ENCODE measurements around the gene CENPC.
"Not testable (repeated sequence)": the region's sequence is repeated elsewhere in the genome, so short reads cannot be mapped to it uniquely, and the experiment has no call there.

CENPC gene

GRCh38 chr4:67554096-67554495 lies 8.8 kb upstream of the CENPC start:
- Histone ChIP-seq H4K20me1 (ENCODE audit: insufficient read depth, low read length) (no peaks in the 10 kb centered on the region), H3K79me2 (ENCODE audit: low read length) (no peaks in the 10 kb centered on the region; the same call in 1 of the 2 replicates), H3K4me3 (ENCODE audit: low read length) (no peak overlapping the region), H3K9me2 (replicated peaks; ENCODE audit: insufficient read depth, low read length) (no peaks in the 10 kb centered on the region), H3F3A (ENCODE audit: insufficient read depth, low read length) (peaks cover 13% of the 10 kb centered on the region), H3K27ac (ENCODE audit: low read length) (no peak overlapping the region), H3K4me2 (ENCODE audit: low read depth, low read length) (no peak overlapping the region), H3K9ac (ENCODE audit: low read length) (no peak overlapping the region), H3K9me3 (replicated peaks; ENCODE audit: insufficient read depth, low read length) (no peaks in the 10 kb centered on the region), H3K4me1 (ENCODE audit: low read length) (peaks cover 36% of the 10 kb centered on the region), H3K27me3 (replicated peaks; ENCODE audit: insufficient read depth, low read length) (no peaks in the 10 kb centered on the region), H2AFZ (ENCODE audit: low read length) (no peak overlapping the region), H3K36me3 (replicated peaks; ENCODE audit: insufficient read depth, low read length) (no peaks in the 10 kb centered on the region)
- TF ChIP-seq EZH2phosphoT487 (IDR thresholded peaks at IDR 0.05; ENCODE audit: low read length): no peak
- TF ChIP-seq, protein P1, sequence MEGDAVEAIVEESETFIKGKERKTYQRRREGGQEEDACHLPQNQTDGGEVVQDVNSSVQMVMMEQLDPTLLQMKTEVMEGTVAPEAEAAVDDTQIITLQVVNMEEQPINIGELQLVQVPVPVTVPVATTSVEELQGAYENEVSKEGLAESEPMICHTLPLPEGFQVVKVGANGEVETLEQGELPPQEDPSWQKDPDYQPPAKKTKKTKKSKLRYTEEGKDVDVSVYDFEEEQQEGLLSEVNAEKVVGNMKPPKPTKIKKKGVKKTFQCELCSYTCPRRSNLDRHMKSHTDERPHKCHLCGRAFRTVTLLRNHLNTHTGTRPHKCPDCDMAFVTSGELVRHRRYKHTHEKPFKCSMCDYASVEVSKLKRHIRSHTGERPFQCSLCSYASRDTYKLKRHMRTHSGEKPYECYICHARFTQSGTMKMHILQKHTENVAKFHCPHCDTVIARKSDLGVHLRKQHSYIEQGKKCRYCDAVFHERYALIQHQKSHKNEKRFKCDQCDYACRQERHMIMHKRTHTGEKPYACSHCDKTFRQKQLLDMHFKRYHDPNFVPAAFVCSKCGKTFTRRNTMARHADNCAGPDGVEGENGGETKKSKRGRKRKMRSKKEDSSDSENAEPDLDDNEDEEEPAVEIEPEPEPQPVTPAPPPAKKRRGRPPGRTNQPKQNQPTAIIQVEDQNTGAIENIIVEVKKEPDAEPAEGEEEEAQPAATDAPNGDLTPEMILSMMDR (IDR thresholded peaks at IDR 0.05; ENCODE audit: low read length): no peak
- TF ChIP-seq EZH2 (optimal IDR thresholded peaks at IDR 0.05; ENCODE audit: low read depth, low read length): no peak
- no peak for DNase-seq

- H3K4me3 ChIP-seq (ENCODE audit: low read length); H3K9me2 ChIP-seq (replicated peaks; ENCODE audit: insufficient read depth, low read length); H3K9me3 ChIP-seq (replicated peaks; ENCODE audit: insufficient read depth, low read length); H3K9ac ChIP-seq (ENCODE audit: low read length); DNase-seq; H3K36me3 ChIP-seq (replicated peaks; ENCODE audit: insufficient read depth, low read length); H2AFZ ChIP-seq (ENCODE audit: low read length); H3K79me2 ChIP-seq (ENCODE audit: low read length); H3K27me3 ChIP-seq (replicated peaks; ENCODE audit: insufficient read depth, low read length); H3K4me2 ChIP-seq (ENCODE audit: low read depth, low read length); H4K20me1 ChIP-seq (ENCODE audit: insufficient read depth, low read length); H3K27ac ChIP-seq (ENCODE audit: low read length): not testable (repeated sequence)
- Histone ChIP-seq H3K4me1 (ENCODE audit: low read length) (peaks cover 26% of the 10 kb centered on the region), H3F3A (ENCODE audit: insufficient read depth, low read length) (peaks cover 13% of the 10 kb centered on the region)
These were observed 7.0 kb upstream of the CENPC start for GRCh38 chr4:67552146-67552792.

DNA sequence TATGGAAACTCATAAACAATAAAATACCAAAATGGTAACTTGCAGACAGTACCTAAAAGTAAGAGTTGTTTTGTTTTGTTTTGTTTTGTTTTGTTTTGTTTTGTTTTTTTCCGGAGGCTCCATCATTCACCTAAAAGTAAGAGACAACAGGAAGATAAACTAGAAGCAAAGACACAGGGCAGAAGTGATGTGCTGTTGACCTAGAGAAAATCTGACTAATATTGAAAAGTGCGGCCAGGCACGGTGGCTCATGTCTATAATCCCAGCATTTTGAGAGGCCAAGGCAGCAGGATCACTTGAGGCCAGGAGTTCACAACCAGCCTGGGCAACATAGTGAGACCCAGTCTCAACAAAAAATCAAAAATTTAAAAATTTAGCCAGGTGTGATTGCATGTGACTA lies 5.6 kb upstream of the CENPC start:
- Histone ChIP-seq H3K4me2 (ENCODE audit: low read depth, low read length) (peak overlapping the region; percentile 57; the same call in 1 of the 2 replicates), H3K9ac (ENCODE audit: low read length) (peak overlapping the region; percentile 19; the same call in 1 of the 2 replicates)

More for the DNA sequence above, 5.6 kb upstream of the CENPC start:
- H3K9me3 ChIP-seq (replicated peaks; ENCODE audit: insufficient read depth, low read length): no peaks in the 10 kb centered on the region
- H3K27me3 ChIP-seq (replicated peaks; ENCODE audit: insufficient read depth, low read length): no peaks in the 10 kb centered on the region
- no peaks in the 10 kb centered on the region for H4K20me1 ChIP-seq (ENCODE audit: insufficient read depth, low read length)
- TF ChIP-seq, protein P1 (IDR thresholded peaks at IDR 0.05; ENCODE audit: low read length): no peak
- no peak for TF ChIP-seq EZH2 (optimal IDR thresholded peaks at IDR 0.05; ENCODE audit: low read depth, low read length)
- TF ChIP-seq EZH2phosphoT487 (IDR thresholded peaks at IDR 0.05; ENCODE audit: low read length): no peak
- H3K79me2 ChIP-seq (ENCODE audit: low read length): no peaks in the 10 kb centered on the region
- no peaks in the 10 kb centered on the region for H3K36me3 ChIP-seq (replicated peaks; ENCODE audit: insufficient read depth, low read length)
- H3K9me2 ChIP-seq (replicated peaks; ENCODE audit: insufficient read depth, low read length): no peaks in the 10 kb centered on the region
- peak overlapping the region; percentile 38 for H3K4me3 ChIP-seq (ENCODE audit: low read length)
- peaks cover 13% of the 10 kb centered on the region for H3F3A ChIP-seq (ENCODE audit: insufficient read depth, low read length)
- peak overlapping the region; percentile 35; the same call in 1 of the 2 replicates for H3K27ac ChIP-seq (ENCODE audit: low read length)
- H3K4me1 ChIP-seq (ENCODE audit: low read length): peaks cover 12% of the 10 kb centered on the region
- peak; percentile 12 for DNase-seq
- H2AFZ ChIP-seq (ENCODE audit: low read length): peak overlapping the region; percentile 47

Measured in MM.1S (cell line).